Heart left ventricle (tissue), 16 donors: ENCODE data around the gene OR5J2. TPM values are rescaled to one million over a fixed set of nuclear protein-coding genes. Genes with fewer than 3 reads are reported as not detected.
"Not testable (repeated sequence)": the region's sequence is repeated elsewhere in the genome, so short reads cannot be mapped to it uniquely, and the experiment has no call there.

Experiments used
- ATAC-seq, 4 donors: fragments of 200-7000 bp; cut with Tn5 transposase; one replicate each; pipeline ENCODE4 v1.9.1; 2020 to 2022; ENCODE audit warnings: moderate library complexity in 4 of 4, mild to moderate bottlenecking in 3 of 4, moderate number of reproducible peaks in 1 of 4
- DNase-seq, 5 donors: peaks; one replicate each; pipeline ENCODE4 v3.0.0-alpha.2; 2020
- H3K27ac ChIP-seq, 12 donors: fragments of 200-600 bp; sonication (generic) in 4 of 12; one replicate each; pipeline versions ENCODE4 v1.5.0 to v1.8.0; 2016 to 2022; ENCODE audit warnings: mild to moderate bottlenecking in 2 of 12
- H3K27me3 ChIP-seq, 9 donors: fragments of 200-600 bp; sonication (generic) in 2 of 9; one replicate each; pipeline versions ENCODE4 v1.5.1 to v1.8.0; 2016 to 2022; ENCODE audit warnings: mild to moderate bottlenecking in 3 of 9
- H3K36me3 ChIP-seq, 9 donors: fragments of 200-600 bp; sonication (generic) in 2 of 9; one replicate each; pipeline versions ENCODE4 v1.5.0 to v1.8.0; 2018 to 2022; ENCODE audit warnings: mild to moderate bottlenecking in 2 of 9
- H3K4me1 ChIP-seq, 12 donors: fragments of 200-600 bp; sonication (generic) in 4 of 12; one replicate each; pipeline versions ENCODE4 v1.5.0 to v1.8.0; 2016 to 2022; ENCODE audit warnings: mild to moderate bottlenecking in 3 of 12
- H3K4me3 ChIP-seq, 12 donors: fragments of 200-600 bp; sonication (generic) in 4 of 12; one replicate each; pipeline versions ENCODE4 v1.5.0 to v1.8.0; 2017 to 2022; ENCODE audit warnings: mild to moderate bottlenecking in 9 of 12, moderate library complexity in 4 of 12
- H3K9me3 ChIP-seq, 12 donors: fragments of 200-600 bp; sonication (generic) in 4 of 12; one replicate each; pipeline versions ENCODE4 v1.5.0 to v1.8.0; 2016 to 2022; ENCODE audit warnings: mild to moderate bottlenecking in 1 of 12
- POLR2A ChIP-seq, 2 donors: fragments of 450-650 bp; IDR thresholded peaks; one replicate each; pipeline ENCODE4 v1.6.1; 2017; ENCODE audit warnings: antibody characterized with exemption in 2 of 2, mild to moderate bottlenecking in 2 of 2, moderate library complexity in 2 of 2
- WGBS, 4 donors: extraction: QIAGEN DNeasy Blood & Tissue Kit in 2 of 4; methylation state at CpG; one replicate each; pipeline versions ENCODE4 v1.1.5 to v1.1.7; 2013 to 2018; 5-methylcytosine and 5-hydroxymethylcytosine counted together
- intact Hi-C, 10 donors: fragments of 100-400 bp; cut with DNase I; formaldehyde crosslinking; loops; one replicate each; pipeline versions ENCODE4 v1.11.1 to v1.14.2; 2022
- long read RNA-seq, 3 donors: library from polyadenylated mRNA; unstranded; transcript quantifications; one replicate each; pipeline ENCODE4 v2.0.0, GENCODE V29; 2020 to 2021
- polyA plus RNA-seq, 2 donors: library from polyadenylated mRNA; stranded (reverse); fragments of 200-250 nt; gene quantifications; one replicate each; pipeline ENCODE4 v1.2.3, GENCODE V29; 2013
- total RNA-seq, 9 donors: library from RNA; depleted of rRNA in 2 of 9; stranded (reverse); fragments of >200 nt in 2 of 9; fragmentation: NEBNext Ultra II Directional in 3 of 9; extraction: Animal tissue kit (Norgen Biotek cat#: 25700) in 3 of 9; gene quantifications; one replicate each; pipeline versions ENCODE4 v1.1.0 to v1.2.4, GENCODE V29; 2016 to 2023
- TF ChIP-seq, protein P1 (sequence below), 12 donors: fragments of 200-600 bp; sonication (generic) in 4 of 12; IDR thresholded peaks; one replicate each; pipeline versions ENCODE4 v1.5.0 to v1.8.0; 2018 to 2022; ENCODE audit warnings: antibody characterized with exemption in 12 of 12, mild to moderate bottlenecking in 5 of 12
- donor health status: ischemic (EF 13 %, LVEDD 7.1; RV severe dilation, severe dysfunction).
- donor health status: healthy with polysubstance abuse.
- donor health status: DM: no; HTN: yes; CAD: no.
- donor health status: DM: no; HTN: no; CAD: no.
- donor health status: ischemic (EF 25% LVEDD 6.9; RV normal size, moderate dysfunction).
- donor health status: ischemic (EF 25% LVEDD 5.7; RV mildly dilated, moderate dysfunction).
- donor health status: healthy.
- donor health status: DM: yes; HTN: yes; CAD: no.
- donor health status: ischemic (EF 35%, LVEDD 5.7; RV mildly dilated, moderate dysfunction).
- donor health status: nonischemic (EF 11% LVEDD 7.7; RV severe dilation, severe dysfunction).
- donor health status: DM: yes; HTN: yes; CAD: no.
- donor health status: PGD.
- donor health status: ischemic (EF 29% LVEDD 5.4; RV normal size, mild dysfunction).
- donor health status: nonischemic (EF 23%, LVEDD 6.1; RV moderate dilation, normal function).

Gene OR5J2
- total RNA-seq = not detected
- polyA plus RNA-seq = not detected
- long read RNA-seq, donor 1 = 0 reads
- long read RNA-seq, donor 2 = 0 reads
- long read RNA-seq, donor 3 = 0 reads

DNA sequence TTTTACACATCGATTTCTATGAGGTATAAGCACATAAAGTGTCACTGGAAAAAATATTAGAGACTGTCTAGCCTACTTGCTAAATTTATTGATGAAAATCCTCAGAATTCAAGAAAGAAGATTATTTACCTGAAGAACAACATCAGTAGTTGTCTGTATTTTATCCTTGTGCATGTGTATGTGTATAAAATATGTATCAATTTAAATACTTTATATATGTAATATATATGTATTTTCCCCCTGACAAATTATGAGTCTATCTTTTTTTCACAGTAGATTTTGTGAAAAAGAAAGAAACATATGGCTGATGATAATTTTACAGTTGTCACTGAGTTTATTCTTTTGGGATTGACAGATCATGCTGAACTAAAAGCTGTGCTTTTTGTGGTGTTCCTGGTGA is at the start of gene OR5J2:
OR5J2 (plus strand) TSS at position 301 of the 400 bp plus-strand sequence; CDS start at position 301, 0 bp downstream.
- Histone ChIP-seq H3K4me1 (no peaks in the 10 kb centered on the region), H3K9me3 (peaks cover 0 to 22% (median 11%) of the 10 kb centered on the region in 12 donors), H3K27me3 (no peaks in the 10 kb centered on the region), H3K27ac (no peak within 1 kb of the TSS), H3K4me3 (no peak within 1 kb of the TSS), H3K36me3 (no peaks in the 10 kb centered on the region)
- no peak for DNase-seq
- WGBS, 4 donors = 48 to 67% (median 63%) methylated on average over 1 of the region's 1 CpG
- no peak for ATAC-seq
- intact Hi-C loops = no loop called here
- TF ChIP-seq, protein P1, sequence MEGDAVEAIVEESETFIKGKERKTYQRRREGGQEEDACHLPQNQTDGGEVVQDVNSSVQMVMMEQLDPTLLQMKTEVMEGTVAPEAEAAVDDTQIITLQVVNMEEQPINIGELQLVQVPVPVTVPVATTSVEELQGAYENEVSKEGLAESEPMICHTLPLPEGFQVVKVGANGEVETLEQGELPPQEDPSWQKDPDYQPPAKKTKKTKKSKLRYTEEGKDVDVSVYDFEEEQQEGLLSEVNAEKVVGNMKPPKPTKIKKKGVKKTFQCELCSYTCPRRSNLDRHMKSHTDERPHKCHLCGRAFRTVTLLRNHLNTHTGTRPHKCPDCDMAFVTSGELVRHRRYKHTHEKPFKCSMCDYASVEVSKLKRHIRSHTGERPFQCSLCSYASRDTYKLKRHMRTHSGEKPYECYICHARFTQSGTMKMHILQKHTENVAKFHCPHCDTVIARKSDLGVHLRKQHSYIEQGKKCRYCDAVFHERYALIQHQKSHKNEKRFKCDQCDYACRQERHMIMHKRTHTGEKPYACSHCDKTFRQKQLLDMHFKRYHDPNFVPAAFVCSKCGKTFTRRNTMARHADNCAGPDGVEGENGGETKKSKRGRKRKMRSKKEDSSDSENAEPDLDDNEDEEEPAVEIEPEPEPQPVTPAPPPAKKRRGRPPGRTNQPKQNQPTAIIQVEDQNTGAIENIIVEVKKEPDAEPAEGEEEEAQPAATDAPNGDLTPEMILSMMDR (IDR thresholded peaks at IDR 0.05) = no peak
- no peak for TF ChIP-seq POLR2A (IDR thresholded peaks at IDR 0.05)

- no peaks in the 10 kb centered on the region for H3K27me3 ChIP-seq
- no peak within 1 kb of the TSS for H3K27ac ChIP-seq
- DNase-seq = no peak
These were observed 36.2 kb upstream of the OR5J2 start, which contains the start of gene OR8J3 for GRCh38 chr11:56140151-56140661. Gene OR8J3, minus strand, starts transcription at chr11:56140201. Its CDS starts 2,483 bp downstream, at chr11:56137718.

GRCh38 chr11:56143681-56144080 is 32.7 kb upstream of the OR5J2 start:
- WGBS, 4 donors = 88 to 95% (median 90%) methylated on average over 4 to 30 of the region's 30 CpGs
- H3K36me3 ChIP-seq, intact Hi-C loops, H3K27ac ChIP-seq, H3K9me3 ChIP-seq, H3K27me3 ChIP-seq, ATAC-seq, DNase-seq, H3K4me3 ChIP-seq, H3K4me1 ChIP-seq: not testable (repeated sequence)

More at GRCh38 chr11:56140151-56140661, 36.2 kb upstream of the OR5J2 start, which contains the start of gene OR8J3:
- ATAC-seq = no peak
- intact Hi-C loops = no loop called here
- no peaks in the 10 kb centered on the region for H3K4me1 ChIP-seq
- TF ChIP-seq POLR2A (IDR thresholded peaks at IDR 0.05) = no peak
- TF ChIP-seq, protein P1 (IDR thresholded peaks at IDR 0.05) = no peak
- H3K36me3 ChIP-seq = no peaks in the 10 kb centered on the region
- H3K4me3 ChIP-seq = no peak within 1 kb of the TSS
- peaks cover 0 to 4% (median 0%) of the 10 kb centered on the region in 12 donors for H3K9me3 ChIP-seq

DNA sequence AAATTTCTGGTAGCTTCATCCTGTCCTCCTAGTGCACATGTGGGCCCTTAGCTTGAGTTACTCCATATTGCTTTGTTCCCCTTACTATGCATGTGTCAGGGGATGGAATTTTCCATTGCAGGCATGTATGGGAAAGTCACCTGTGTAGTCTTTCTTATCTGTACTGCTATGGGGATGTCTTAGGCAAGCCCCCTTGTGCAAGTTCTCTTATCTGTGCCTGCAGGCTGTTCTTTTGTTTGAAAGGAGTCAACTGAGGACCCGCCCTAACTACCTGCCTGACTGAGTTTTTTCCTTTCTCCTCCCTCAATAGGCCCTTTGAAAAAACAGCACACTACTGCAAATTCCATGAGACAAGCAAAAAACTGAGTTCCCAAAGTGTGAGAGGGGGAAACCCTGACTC is 25.0 kb upstream of the OR5J2 start:
- H3K4me1 ChIP-seq = no peaks in the 10 kb centered on the region
- WGBS, 4 donors = 38 to 78% (median 64%) methylated on average over 1 of the region's 1 CpG
- peaks cover 0 to 27% (median 0%) of the 10 kb centered on the region in 12 donors for H3K9me3 ChIP-seq
- no peak overlapping the region for H3K27ac ChIP-seq
- ATAC-seq = no peak
- no peak overlapping the region for H3K4me3 ChIP-seq
- intact Hi-C loops = no loop called here
- DNase-seq = no peak
- H3K27me3 ChIP-seq = no peaks in the 10 kb centered on the region
- H3K36me3 ChIP-seq = no peaks in the 10 kb centered on the region
- no peak for TF ChIP-seq POLR2A (IDR thresholded peaks at IDR 0.05)
- TF ChIP-seq, protein P1 (IDR thresholded peaks at IDR 0.05) = no peak

GRCh38 chr11:56152333-56152732 is 24.1 kb upstream of the OR5J2 start:
- WGBS, 4 donors = 89 to 93% (median 91%) methylated on average over 15 of the region's 15 CpGs
- Histone ChIP-seq H3K9me3 (peaks cover 0 to 31% (median 2%) of the 10 kb centered on the region in 12 donors), H3K27ac (no peak overlapping the region), H3K4me1 (no peaks in the 10 kb centered on the region), H3K36me3 (no peaks in the 10 kb centered on the region), H3K4me3 (no peak overlapping the region), H3K27me3 (no peaks in the 10 kb centered on the region)
- no peak for TF ChIP-seq POLR2A (IDR thresholded peaks at IDR 0.05)
- TF ChIP-seq, protein P1 (IDR thresholded peaks at IDR 0.05) = no peak
- intact Hi-C loops = no loop called here
- DNase-seq (no peak), ATAC-seq (no peak)
